ENCODE measurements around the gene PRKN. TPM values are rescaled to one million over a fixed set of nuclear protein-coding genes. Genes with fewer than 3 reads are reported as not detected.

The PRKN gene
- total RNA-seq, 4 donors from 2014 or later, result 4.4 to 669 (median 10.5) TPM

DNA sequence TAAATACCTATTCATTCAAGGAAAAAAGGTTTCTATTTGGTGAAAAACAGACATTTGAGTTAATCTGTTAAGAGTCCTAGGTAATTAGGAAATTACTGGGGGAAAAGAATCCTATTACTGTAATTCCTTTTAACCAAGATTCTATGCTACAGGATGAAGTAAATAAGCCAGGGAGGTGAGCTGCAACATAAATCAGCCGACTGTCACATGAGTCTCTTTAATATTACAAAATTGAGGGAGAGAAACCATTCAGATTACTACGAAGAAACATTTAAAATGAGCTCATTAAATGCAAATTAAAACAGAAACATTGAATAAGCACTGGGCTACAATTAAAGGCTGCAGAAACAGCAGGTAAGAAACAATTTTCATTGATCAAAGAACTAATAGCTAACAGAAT, 5.3 kb downstream of the PRKN start:
- H3K4me3 ChIP-seq, result no peak overlapping the region
- no peaks in the 10 kb centered on the region for H3K4me1 ChIP-seq
- no peaks in the 10 kb centered on the region for H3K9me3 ChIP-seq
- H3K27me3 ChIP-seq, result no peaks in the 10 kb centered on the region
- H3K27ac ChIP-seq, result no peak overlapping the region
- no peak for DNase-seq
- no peaks in the 10 kb centered on the region for H3K36me3 ChIP-seq
- TF ChIP-seq, protein P1, sequence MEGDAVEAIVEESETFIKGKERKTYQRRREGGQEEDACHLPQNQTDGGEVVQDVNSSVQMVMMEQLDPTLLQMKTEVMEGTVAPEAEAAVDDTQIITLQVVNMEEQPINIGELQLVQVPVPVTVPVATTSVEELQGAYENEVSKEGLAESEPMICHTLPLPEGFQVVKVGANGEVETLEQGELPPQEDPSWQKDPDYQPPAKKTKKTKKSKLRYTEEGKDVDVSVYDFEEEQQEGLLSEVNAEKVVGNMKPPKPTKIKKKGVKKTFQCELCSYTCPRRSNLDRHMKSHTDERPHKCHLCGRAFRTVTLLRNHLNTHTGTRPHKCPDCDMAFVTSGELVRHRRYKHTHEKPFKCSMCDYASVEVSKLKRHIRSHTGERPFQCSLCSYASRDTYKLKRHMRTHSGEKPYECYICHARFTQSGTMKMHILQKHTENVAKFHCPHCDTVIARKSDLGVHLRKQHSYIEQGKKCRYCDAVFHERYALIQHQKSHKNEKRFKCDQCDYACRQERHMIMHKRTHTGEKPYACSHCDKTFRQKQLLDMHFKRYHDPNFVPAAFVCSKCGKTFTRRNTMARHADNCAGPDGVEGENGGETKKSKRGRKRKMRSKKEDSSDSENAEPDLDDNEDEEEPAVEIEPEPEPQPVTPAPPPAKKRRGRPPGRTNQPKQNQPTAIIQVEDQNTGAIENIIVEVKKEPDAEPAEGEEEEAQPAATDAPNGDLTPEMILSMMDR (IDR thresholded peaks at IDR 0.05), result no peak
- no peak for TF ChIP-seq POLR2A (IDR thresholded peaks at IDR 0.05)

DNA sequence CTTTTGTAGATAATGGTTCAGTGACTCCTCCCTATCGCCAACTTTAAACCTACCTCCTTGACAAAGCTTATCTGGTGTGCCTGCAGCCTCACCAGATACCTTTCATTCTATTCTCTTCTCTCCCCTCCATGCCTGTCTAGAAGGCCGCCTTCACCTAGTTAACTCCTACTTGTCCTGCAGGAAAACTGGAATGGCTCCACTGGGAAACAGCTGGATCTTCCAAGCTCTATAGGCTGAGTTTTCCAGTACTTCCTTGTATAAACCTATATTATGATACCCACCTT, 6.2 kb downstream of the PRKN start:
- Histone ChIP-seq H3K27me3 (no peaks in the 10 kb centered on the region), H3K36me3 (no peaks in the 10 kb centered on the region), H3K27ac (no peak overlapping the region), H3K4me3 (no peak overlapping the region), H3K4me1 (no peaks in the 10 kb centered on the region), H3K9me3 (no peaks in the 10 kb centered on the region)
- TF ChIP-seq, protein P1 (IDR thresholded peaks at IDR 0.05), result no peak
- no peak for TF ChIP-seq POLR2A (IDR thresholded peaks at IDR 0.05)
- no peak for DNase-seq

DNA sequence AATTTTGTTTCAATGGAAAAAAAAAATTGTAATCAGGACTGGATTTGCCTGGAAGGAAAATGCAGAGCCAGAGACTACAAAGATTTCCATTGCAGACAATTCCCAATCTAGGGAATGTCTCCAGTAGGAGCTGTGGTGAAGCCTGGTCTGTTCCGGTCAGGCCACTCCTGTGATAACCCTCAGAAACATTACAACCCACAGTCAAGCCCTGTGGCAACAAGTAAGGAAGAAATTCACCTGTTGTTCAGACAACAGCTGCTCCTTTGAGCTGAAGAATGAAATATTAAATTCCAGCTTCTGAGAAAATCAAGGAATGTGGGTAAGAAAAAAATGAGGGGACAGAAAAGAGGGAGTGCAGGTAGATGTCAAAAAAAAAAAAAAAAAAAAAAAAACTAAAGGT, 8.0 kb downstream of the PRKN start:
- no peaks in the 10 kb centered on the region for H3K9me3 ChIP-seq
- H3K4me1 ChIP-seq, result no peaks in the 10 kb centered on the region
- no peaks in the 10 kb centered on the region for H3K27me3 ChIP-seq
- H3K36me3 ChIP-seq, result no peaks in the 10 kb centered on the region
- H3K4me3 ChIP-seq, result no peak overlapping the region
- no peak for DNase-seq
- TF ChIP-seq POLR2A (IDR thresholded peaks at IDR 0.05), result no peak
- TF ChIP-seq, protein P1 (IDR thresholded peaks at IDR 0.05), result no peak
- no peak overlapping the region for H3K27ac ChIP-seq

DNA sequence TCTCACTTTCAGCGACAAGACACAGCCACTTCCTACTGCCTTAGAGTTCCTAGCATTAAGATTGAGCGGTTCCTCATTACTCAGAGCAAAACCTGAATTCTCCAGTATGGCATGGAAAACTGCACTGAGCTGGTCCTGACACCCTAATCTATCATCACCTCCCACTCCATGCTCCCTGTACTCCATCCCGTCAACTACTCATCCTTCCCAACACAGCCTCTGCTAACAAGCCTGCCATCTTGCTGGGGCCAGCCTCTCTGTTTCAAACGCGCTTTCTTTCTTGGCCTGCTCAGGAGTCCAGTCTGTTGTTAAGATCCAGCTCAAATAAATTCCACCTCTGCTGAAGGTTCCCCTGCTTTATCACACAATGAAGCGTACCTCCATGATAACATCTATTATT, 12.0 kb downstream of the PRKN start:
- H3K9me3 ChIP-seq, result no peaks in the 10 kb centered on the region
- H3K27me3 ChIP-seq, result no peaks in the 10 kb centered on the region
- TF ChIP-seq, protein P1 (IDR thresholded peaks at IDR 0.05), result no peak
- TF ChIP-seq POLR2A (IDR thresholded peaks at IDR 0.05), result no peak
- no peak for DNase-seq
- H3K4me3 ChIP-seq, result no peak overlapping the region
- no peaks in the 10 kb centered on the region for H3K4me1 ChIP-seq
- H3K36me3 ChIP-seq, result no peaks in the 10 kb centered on the region
- H3K27ac ChIP-seq, result no peak overlapping the region

DNA sequence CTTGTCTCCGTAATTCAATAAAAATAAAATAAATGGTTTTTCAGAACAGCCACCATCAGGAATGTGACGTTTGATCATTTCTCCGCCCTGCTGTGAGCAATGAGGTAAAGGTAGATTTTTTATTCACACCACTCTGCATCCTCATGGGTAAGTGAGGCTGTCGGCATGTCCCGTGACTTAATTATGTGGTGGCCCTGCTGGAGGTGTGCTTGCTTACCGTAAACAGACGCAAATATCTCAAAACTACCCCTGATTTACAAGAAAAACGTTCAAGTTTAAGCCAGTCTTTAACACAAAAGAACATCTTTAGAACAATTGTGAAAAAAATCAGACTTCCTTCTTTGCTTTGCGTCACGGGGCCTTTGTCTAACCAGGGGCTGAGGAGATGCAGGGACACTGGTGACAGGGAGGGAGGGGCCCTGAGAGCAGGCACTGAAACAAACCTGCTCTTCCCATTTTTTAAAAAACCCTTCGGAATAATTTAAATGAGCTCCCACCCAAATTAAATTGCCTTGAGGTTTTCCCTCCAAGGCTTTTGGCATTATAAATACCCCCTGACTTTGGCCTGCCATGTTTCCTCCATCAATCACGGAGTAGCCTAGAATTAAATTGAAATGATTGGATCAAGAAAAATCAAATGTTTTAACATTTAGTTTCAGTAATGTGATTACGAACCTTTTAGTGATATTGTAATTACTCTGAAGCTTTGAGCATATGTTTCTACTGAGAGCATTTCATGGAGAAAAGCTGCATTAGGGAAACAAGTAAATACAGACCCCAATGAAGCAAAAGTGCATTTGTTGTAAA, 13.4 kb downstream of the PRKN start:
- H3K27me3 ChIP-seq, result no peaks in the 10 kb centered on the region
- no peaks in the 10 kb centered on the region for H3K9me3 ChIP-seq
- no peak for DNase-seq
- no peaks in the 10 kb centered on the region for H3K4me1 ChIP-seq
- no peak overlapping the region for H3K4me3 ChIP-seq
- TF ChIP-seq, protein P1 (IDR thresholded peaks at IDR 0.05), result no peak
- no peak for TF ChIP-seq POLR2A (IDR thresholded peaks at IDR 0.05)
- no peak overlapping the region for H3K27ac ChIP-seq
- no peaks in the 10 kb centered on the region for H3K36me3 ChIP-seq

DNA sequence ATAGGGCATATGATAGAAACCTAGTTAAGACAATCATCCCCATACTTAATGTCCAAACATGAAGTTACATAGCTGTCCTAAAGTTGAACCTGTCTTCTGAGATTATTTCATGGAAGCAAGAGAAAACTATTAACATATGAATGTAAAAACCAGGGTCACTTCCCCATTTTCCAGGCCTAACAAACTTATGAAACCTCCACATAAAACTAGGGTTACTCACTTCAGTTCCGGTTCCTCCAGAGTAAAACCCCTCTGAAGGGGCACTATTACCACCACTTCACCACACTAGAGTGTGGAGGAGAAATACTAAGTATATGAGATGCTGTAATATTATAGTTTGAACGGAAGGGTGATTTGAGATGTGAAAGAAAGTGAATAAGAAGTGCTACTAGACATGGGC, 14.9 kb downstream of the PRKN start:
- Histone ChIP-seq H3K4me3 (no peak overlapping the region), H3K9me3 (no peaks in the 10 kb centered on the region), H3K27ac (no peak overlapping the region), H3K27me3 (no peaks in the 10 kb centered on the region), H3K36me3 (no peaks in the 10 kb centered on the region), H3K4me1 (no peaks in the 10 kb centered on the region)
- TF ChIP-seq POLR2A (IDR thresholded peaks at IDR 0.05), result no peak
- TF ChIP-seq, protein P1 (IDR thresholded peaks at IDR 0.05), result no peak
- DNase-seq, result no peak
